DOHH2 (cell line): ENCODE measurements around the gene BNIP5.

ENCODE experiments used
- H3F3A ChIP-seq: fragments of 200-600 bp; sonication (generic), shearing (Covaris generic); 2 replicates; pipeline ENCODE4 v1.6.0; 2016; ENCODE audit warnings: antibody characterized with exemption, mild to moderate bottlenecking; ENCODE audit not compliant: control insufficient read depth, insufficient read depth
- H3K27ac ChIP-seq: fragments of 200-600 bp; sonication (generic); 2 replicates; pipeline ENCODE4 v1.5.1; 2014; ENCODE audit warnings: low read depth, mild to moderate bottlenecking, low read length, moderate library complexity
- H3K27me3 ChIP-seq: fragments of 200-600 bp; sonication (generic); 2 replicates; pipeline ENCODE4 v1.6.1; 2014; ENCODE audit warnings: mild to moderate bottlenecking, low read length, mixed read lengths; ENCODE audit not compliant: control insufficient read depth
- H3K36me3 ChIP-seq: fragments of 200-600 bp; sonication (generic); 2 replicates; pipeline ENCODE4 v1.6.1; 2014; ENCODE audit warnings: mild to moderate bottlenecking, low read length, moderate library complexity, mixed read lengths; ENCODE audit not compliant: control insufficient read depth
- H3K4me1 ChIP-seq: fragments of 200-600 bp; sonication (generic); 2 replicates; pipeline ENCODE4 v1.6.1; 2014; ENCODE audit warnings: mild to moderate bottlenecking, low read length, mixed read lengths; ENCODE audit not compliant: control insufficient read depth
- H3K4me2 ChIP-seq: fragments of 200-600 bp; sonication (generic); 2 replicates; pipeline ENCODE4 v1.6.0; 2014; ENCODE audit warnings: mild to moderate bottlenecking, low read length, moderate library complexity
- H3K4me3 ChIP-seq: fragments of 200-600 bp; sonication (generic); 2 replicates; pipeline ENCODE4 v1.5.1; 2014; ENCODE audit warnings: mild to moderate bottlenecking, low read length, mixed read lengths
- H3K79me2 ChIP-seq: fragments of 200-600 bp; sonication (generic); 2 replicates; pipeline ENCODE4 v1.6.1; 2014; ENCODE audit warnings: mild to moderate bottlenecking, low read length, mixed read lengths; ENCODE audit not compliant: control insufficient read depth
- H3K9me2 ChIP-seq: fragments of 200-600 bp; sonication (generic); replicated peaks from 2 replicates; pipeline ENCODE4 v1.6.1; 2014; ENCODE audit warnings: mild to moderate bottlenecking, low read length, mixed read lengths; ENCODE audit not compliant: control insufficient read depth
- H3K9me3 ChIP-seq: fragments of 200-600 bp; sonication (generic); 2 replicates; pipeline ENCODE4 v1.6.1; 2014; ENCODE audit warnings: antibody characterized with exemption, low read length, mixed read lengths; ENCODE audit not compliant: control insufficient read depth, insufficient read depth
- H4K20me1 ChIP-seq: fragments of 200-600 bp; sonication (generic); 2 replicates; pipeline ENCODE4 v1.6.0; 2014; ENCODE audit warnings: low read depth, mild to moderate bottlenecking, antibody characterized with exemption, low read length, moderate library complexity; ENCODE audit not compliant: control insufficient read depth, insufficient read depth
- EZH2phosphoT487 ChIP-seq: fragments of 200-600 bp; sonication (generic); IDR thresholded peaks from 2 replicates; pipeline ENCODE4 v1.6.1; 2017; ENCODE audit warnings: borderline replicate concordance, mild to moderate bottlenecking, antibody characterized with exemption, low read length, moderate library complexity, mixed read lengths
- TF ChIP-seq, protein P1 (sequence below): fragments of 200-600 bp; sonication (generic); IDR thresholded peaks from one replicate; pipeline ENCODE4 v1.5.1; 2014; ENCODE audit warnings: antibody characterized with exemption, mild to moderate bottlenecking, low read depth, low read length; ENCODE audit not compliant: poor library complexity, severe bottlenecking

Gene BNIP5

DNA sequence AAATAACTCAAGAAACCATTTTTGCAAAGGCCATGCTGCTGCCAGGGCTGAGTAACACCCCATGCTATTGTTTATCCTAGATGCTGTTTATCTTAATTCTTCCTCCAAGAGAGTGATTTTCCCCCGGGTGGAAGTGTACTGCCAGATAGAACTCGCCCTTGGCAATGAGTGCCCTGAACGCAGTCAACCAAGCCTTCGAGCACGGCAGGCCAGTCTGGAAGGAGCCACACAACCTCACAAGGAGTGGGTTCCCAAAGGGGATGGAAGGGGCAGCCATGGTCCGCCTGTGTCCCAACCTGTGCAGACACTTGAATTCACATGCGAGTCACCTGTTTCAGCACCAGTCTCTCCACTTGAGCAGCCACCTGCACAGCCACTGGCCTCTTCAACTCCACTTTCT lies 34.9 kb downstream of the BNIP5 start:
- TF ChIP-seq EZH2phosphoT487: no peak
- TF ChIP-seq, protein P1, sequence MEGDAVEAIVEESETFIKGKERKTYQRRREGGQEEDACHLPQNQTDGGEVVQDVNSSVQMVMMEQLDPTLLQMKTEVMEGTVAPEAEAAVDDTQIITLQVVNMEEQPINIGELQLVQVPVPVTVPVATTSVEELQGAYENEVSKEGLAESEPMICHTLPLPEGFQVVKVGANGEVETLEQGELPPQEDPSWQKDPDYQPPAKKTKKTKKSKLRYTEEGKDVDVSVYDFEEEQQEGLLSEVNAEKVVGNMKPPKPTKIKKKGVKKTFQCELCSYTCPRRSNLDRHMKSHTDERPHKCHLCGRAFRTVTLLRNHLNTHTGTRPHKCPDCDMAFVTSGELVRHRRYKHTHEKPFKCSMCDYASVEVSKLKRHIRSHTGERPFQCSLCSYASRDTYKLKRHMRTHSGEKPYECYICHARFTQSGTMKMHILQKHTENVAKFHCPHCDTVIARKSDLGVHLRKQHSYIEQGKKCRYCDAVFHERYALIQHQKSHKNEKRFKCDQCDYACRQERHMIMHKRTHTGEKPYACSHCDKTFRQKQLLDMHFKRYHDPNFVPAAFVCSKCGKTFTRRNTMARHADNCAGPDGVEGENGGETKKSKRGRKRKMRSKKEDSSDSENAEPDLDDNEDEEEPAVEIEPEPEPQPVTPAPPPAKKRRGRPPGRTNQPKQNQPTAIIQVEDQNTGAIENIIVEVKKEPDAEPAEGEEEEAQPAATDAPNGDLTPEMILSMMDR: no peak
- no peak overlapping the region for H3K4me2 ChIP-seq
- no peaks in the 10 kb centered on the region for H4K20me1 ChIP-seq
- H3K4me1 ChIP-seq: peaks cover 8% of the 10 kb centered on the region
- no peaks in the 10 kb centered on the region for H3K36me3 ChIP-seq
- peaks cover 25% of the 10 kb centered on the region for H3K27me3 ChIP-seq
- H3K27ac ChIP-seq: no peak overlapping the region
- no peaks in the 10 kb centered on the region for H3F3A ChIP-seq
- H3K9me3 ChIP-seq: no peaks in the 10 kb centered on the region
- H3K9me2 ChIP-seq: no peaks in the 10 kb centered on the region
- H3K4me3 ChIP-seq: no peak overlapping the region
- no peaks in the 10 kb centered on the region for H3K79me2 ChIP-seq

DNA sequence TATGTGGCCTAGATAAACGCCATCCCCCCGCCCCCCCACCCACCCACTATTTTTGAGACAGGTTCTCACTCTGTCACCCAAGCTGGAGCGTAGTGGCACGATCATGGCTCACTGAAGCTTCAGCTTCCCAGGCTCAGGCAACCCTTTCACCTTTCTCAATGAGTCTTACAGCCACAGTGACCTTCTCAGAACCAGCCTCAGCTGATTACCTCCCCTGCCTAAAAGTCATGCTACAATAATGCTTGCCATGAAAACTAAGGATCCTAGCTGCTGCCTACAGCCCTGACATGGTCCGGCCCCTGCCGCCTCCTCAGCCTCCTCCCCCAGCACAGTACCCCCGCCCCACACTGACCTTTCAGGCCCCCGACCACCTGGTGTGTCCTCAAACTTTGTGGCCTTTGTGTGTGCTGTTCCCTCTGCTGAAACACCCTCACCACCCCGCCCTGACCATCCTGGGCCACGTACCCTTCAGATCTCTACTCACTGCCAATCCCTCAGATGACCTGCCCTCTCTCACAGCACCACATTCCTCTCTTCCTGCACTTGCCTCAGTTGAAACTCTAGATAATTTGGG lies 35.5 kb downstream of the BNIP5 start:
- TF ChIP-seq, protein P1: no peak
- TF ChIP-seq EZH2phosphoT487: no peak
- Histone ChIP-seq H3K4me3 (no peak overlapping the region), H3K27me3 (peaks cover 31% of the 10 kb centered on the region), H3F3A (no peaks in the 10 kb centered on the region), H3K4me1 (peaks cover 8% of the 10 kb centered on the region), H3K79me2 (no peaks in the 10 kb centered on the region), H3K27ac (no peak overlapping the region), H3K9me2 (no peaks in the 10 kb centered on the region), H4K20me1 (no peaks in the 10 kb centered on the region), H3K4me2 (no peak overlapping the region), H3K36me3 (no peaks in the 10 kb centered on the region), H3K9me3 (no peaks in the 10 kb centered on the region)

DNA sequence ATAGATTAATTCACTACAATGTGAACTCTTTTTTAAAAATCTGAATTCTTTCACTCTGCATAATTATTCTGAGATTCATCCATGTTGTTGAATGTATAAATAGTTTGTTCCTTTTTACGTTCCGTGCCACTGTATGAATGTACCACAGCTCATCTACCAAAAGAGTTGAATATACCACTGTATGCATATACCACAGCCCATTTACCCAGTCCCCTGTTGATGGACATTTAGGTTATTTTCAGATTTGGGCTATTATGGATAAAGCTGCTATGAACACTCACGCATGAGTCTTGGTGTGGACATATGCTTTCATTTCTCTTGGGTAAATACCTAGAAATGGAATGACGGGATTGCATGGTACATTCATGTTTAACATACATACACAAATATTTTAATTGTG lies 38.7 kb downstream of the BNIP5 start:
- Histone ChIP-seq H3K36me3 (no peaks in the 10 kb centered on the region), H3K4me2 (no peak overlapping the region), H3K4me1 (peaks cover 8% of the 10 kb centered on the region), H3K27ac (no peak overlapping the region), H3K9me2 (no peaks in the 10 kb centered on the region), H3K9me3 (no peaks in the 10 kb centered on the region), H3K4me3 (no peak overlapping the region), H3K27me3 (peaks cover 46% of the 10 kb centered on the region), H3F3A (no peaks in the 10 kb centered on the region), H4K20me1 (no peaks in the 10 kb centered on the region), H3K79me2 (no peaks in the 10 kb centered on the region)
- TF ChIP-seq, protein P1: no peak
- no peak for TF ChIP-seq EZH2phosphoT487

DNA sequence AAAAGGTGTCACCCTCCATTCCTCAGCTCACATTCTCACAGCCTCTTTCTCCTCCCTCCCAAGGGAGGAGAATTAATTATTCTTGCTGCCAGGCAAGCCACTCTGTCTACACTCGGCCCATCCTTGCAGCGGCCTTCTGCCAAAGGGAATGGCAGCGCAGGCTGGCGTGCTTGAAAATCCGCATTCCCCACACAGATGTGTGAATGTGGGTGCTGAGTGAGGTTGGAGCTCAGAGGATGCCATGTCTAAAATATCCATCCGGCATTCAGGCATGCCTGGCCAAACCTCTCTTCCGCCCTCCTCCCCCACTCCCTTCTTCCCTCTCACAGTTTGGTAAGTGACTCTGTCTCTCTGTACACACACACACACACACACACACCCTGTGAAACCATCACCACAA lies 39.2 kb downstream of the BNIP5 start:
- Histone ChIP-seq H4K20me1 (no peaks in the 10 kb centered on the region), H3K9me3 (no peaks in the 10 kb centered on the region), H3K4me2 (no peak overlapping the region), H3K4me1 (peaks cover 4% of the 10 kb centered on the region; the same call in 1 of the 2 replicates), H3K9me2 (no peaks in the 10 kb centered on the region), H3K4me3 (no peak overlapping the region), H3K79me2 (no peaks in the 10 kb centered on the region), H3K27me3 (peaks cover 46% of the 10 kb centered on the region), H3K36me3 (no peaks in the 10 kb centered on the region), H3F3A (no peaks in the 10 kb centered on the region), H3K27ac (no peak overlapping the region)
- TF ChIP-seq, protein P1: no peak
- TF ChIP-seq EZH2phosphoT487: no peak
